Hepatocyte (in vitro differentiated cells): ENCODE data around the gene STAU1.

Source experiments
- CTCF ChIP-seq: fragments of 200-600 bp; sonication (generic); IDR thresholded peaks from 2 replicates; pipeline ENCODE4 v1.5.1; 2016; ENCODE audit warnings: antibody characterized with exemption, mild to moderate bottlenecking; ENCODE audit not compliant: poor library complexity
- EZH2 ChIP-seq: fragments of 200-600 bp; sonication (generic); IDR thresholded peaks from 2 replicates; pipeline ENCODE4 v1.6.1; 2016; ENCODE audit warnings: antibody characterized with exemption, mild to moderate bottlenecking, borderline replicate concordance
- EZH2phosphoT487 ChIP-seq: fragments of 200-600 bp; sonication (generic); IDR thresholded peaks from one replicate; pipeline ENCODE4 v1.6.1; 2018; ENCODE audit warnings: antibody characterized with exemption, mild to moderate bottlenecking, low read depth, moderate library complexity; ENCODE audit not compliant: unreplicated experiment, severe bottlenecking

- no peak for TF ChIP-seq EZH2
- TF ChIP-seq CTCF: no peak
- TF ChIP-seq EZH2phosphoT487: no peak
Measured at GRCh38 chr20:49147296-49147695, 40.8 kb downstream of the STAU1 start.
